Caki2 (cell line): ENCODE data around the gene KRTAP8-1. TPM values are rescaled to one million over a fixed set of nuclear protein-coding genes. Genes with fewer than 3 reads are reported as not detected.

ENCODE experiments used
- DNase-seq: peaks from one replicate; pipeline ENCODE4 v3.0.0-alpha.2; 2015; ENCODE audit warnings: low read depth
- in situ Hi-C: cut with HindIII; loops from 2 replicates; pipeline ENCODE4 v1.10.0; 2016; ENCODE audit warnings: low sequenced_read_pairs, low pct_unique_long_range_greater_than_20kb, mixed read lengths
- total RNA-seq: library from RNA; depleted of rRNA; stranded (reverse); fragments of >200 nt; shearing (Covaris generic); gene quantifications from 2 replicates; pipeline ENCODE4 v1.2.3, GENCODE V29; 2014; ENCODE audit warnings: low replicate concordance; rRNA removed

KRTAP8-1 gene
- total RNA-seq, result not detected in 2 replicates

DNA sequence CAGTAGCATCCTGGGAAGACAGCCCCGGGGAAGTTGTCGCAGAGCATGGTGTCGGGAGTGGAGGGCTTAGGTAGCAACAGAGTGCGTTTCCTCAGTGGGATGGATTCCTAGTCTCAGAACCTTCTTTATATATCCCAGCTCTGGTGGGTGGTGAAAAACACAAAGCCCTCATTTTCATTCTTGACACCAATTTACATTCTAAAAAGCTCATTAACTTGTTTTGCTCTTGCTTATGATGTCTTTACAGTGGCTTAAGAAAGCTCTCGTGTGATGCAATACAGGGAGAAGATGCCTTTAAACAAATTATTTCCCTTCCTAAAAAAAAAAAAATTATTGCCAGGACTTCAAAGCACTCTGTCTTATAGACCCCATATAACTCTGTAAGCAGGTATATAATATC is at the start of gene KRTAP8-1:
Gene KRTAP8-1, minus strand, starts transcription at position 101 of the 400 bp plus-strand sequence. Its CDS starts 54 bp downstream, at position 47.
- in situ Hi-C loops, result no loop called here
- no peak for DNase-seq

DNA sequence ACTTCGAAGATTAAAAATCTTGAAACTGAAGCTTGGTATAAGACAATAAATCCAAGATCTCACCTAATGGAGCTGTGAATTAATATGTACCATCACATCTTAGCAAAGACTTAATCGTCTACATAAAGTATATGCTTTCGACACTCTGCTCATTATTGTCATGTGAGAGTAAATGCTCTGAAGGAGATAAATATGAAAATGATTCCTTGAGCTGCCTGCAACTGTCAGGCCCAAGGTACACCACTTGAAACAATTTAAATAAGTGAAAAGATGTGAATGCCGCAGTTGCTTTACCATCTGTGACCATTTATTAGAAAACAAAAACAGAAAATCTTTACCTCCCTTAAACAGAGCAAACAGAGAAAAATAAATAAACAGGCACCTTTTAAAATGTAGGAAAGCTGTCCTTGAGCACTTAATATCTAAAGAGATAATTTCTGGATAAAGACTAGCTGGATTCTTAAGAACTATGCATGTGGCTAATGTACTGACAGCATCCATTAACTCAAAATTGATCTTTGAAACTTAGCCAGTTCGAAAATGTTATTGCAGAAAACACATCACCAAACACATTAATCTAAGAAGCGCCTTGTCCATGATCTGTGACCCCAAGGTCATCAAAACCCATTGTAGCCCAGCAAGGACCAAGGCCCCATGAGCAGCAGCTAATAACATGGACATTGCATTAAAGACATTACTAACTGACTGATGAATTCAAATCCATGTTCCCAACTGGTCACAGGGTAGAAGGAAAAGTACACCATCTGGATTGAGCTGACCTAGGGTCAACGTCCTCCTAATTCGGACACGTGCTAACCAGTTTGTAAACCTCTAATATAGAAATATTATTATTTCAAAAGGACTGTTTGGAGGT is 34.8 kb upstream of the KRTAP8-1 start:
- in situ Hi-C loops, result no loop called here
- no peak for DNase-seq

DNA sequence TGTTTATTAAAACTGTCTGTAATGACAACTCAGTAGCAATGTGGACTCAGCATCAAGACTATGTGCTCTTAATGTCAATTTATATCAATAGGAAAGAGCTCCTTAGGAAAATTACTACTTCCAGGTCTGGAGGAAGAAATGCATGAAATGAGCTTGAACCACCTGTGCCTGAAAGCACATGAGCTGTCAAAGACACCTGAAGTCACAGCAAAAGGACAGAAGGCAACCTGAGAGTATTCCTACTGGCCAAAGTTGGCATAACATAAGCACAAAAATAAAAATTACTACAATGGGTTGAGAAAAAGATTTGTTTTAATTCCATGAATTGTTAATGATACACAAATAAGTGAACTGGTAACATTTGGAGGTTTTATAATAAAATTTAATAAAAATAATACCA is 29.9 kb upstream of the KRTAP8-1 start:
- in situ Hi-C loops, result no loop called here

GRCh38 chr21:30839304-30839703 is 26.2 kb upstream of the KRTAP8-1 start:
- DNase-seq, result peak; percentile 28
- in situ Hi-C loops, result no loop called here

More for the DNA sequence above, 29.9 kb upstream of the KRTAP8-1 start:
- no peak for DNase-seq

GRCh38 chr21:30838536-30838935 is 25.5 kb upstream of the KRTAP8-1 start:
- DNase-seq, result no peak
- in situ Hi-C loops, result no loop called here

- in situ Hi-C loops, result no loop called here
- DNase-seq, result no peak
Observed at GRCh38 chr21:30831194-30831765, 18.2 kb upstream of the KRTAP8-1 start.

DNA sequence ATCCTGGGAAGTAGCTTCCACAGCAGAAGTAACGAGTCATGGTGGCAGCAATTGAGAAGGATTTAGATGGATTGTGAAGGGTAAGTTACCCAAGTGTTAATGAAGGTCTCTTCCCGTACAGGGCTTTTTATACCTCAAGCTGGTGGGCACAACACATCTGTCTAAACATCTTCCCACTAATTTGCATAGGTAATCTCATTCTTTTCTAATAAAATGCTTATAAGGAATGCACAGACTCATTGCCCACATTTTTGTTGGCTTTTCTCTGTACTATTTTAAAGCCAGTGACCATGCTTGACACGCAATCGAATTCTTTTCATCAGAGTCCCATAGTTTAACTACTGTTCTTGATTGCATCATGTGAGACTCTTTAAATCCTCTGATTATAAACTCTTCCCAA is 16.6 kb upstream of the KRTAP8-1 start, which contains the start of gene KRTAP7-1:
Gene KRTAP7-1, minus strand, starts transcription at position 101 of the 400 bp plus-strand sequence. Its CDS starts 61 bp downstream, at position 40.
- no peak for DNase-seq
- in situ Hi-C loops, result no loop called here

- DNase-seq, result no peak
- in situ Hi-C loops, result no loop called here
Observed at GRCh38 chr21:30818837-30819610, 6.0 kb upstream of the KRTAP8-1 start.

DNA sequence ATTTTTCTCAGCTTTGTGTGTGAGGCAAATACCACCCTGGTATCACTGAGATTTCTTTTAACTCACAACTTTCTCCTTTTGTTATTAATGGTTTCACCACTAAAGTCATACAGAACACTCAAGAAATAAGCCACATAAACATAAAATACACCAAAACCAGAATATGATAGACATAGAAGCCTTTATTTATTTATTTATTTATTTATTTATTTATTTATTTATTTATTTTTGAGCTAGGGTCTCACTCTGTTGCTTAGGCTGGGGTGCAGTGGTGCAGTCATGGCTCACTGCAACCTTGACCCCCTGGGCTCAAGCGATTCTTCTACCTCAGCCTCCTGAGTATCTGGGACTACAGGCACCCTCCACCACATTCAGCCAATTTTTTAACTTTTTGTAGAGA is 12.5 kb downstream of the KRTAP8-1 start:
- DNase-seq, result no peak
- in situ Hi-C loops, result no loop called here

- in situ Hi-C loops, result no loop called here
- DNase-seq, result no peak
Observed at GRCh38 chr21:30793581-30794314, 19.3 kb downstream of the KRTAP8-1 start.

DNA sequence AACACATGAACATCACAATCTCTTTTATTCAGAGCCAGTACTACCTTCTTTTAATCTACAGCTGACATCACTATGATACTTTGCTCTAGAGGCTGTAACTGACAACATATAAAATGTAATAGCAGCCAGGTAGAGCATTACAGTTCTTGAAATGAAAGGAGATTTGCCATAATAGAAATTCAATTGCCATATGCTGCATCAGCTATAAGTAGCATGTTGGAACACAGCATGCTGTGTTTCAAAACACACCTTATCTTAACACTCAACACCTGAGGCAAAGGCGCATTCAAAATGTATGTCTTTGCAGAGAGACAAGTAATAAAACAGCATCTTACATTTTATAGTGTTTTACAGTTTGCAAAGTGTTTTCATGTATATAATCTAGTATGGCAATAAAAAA is 33.8 kb downstream of the KRTAP8-1 start:
- in situ Hi-C loops, result no loop called here
- no peak for DNase-seq

GRCh38 chr21:30769724-30770431 is 43.2 kb downstream of the KRTAP8-1 start:
- DNase-seq, result peak; percentile 32
- in situ Hi-C loops, result no loop called here

Other genes starting within 250 kb of the KRTAP8-1 start
- gene KRTAP22-2, start 222.9 kb downstream of the KRTAP8-1 start, total RNA-seq, result not detected in 2 replicates
- not detected in 2 replicates for gene KRTAP6-3, start 220.8 kb downstream of the KRTAP8-1 start, total RNA-seq
- gene KRTAP6-2, start 214.4 kb downstream of the KRTAP8-1 start, total RNA-seq, result not detected in 2 replicates
- gene KRTAP22-1, start 212.2 kb downstream of the KRTAP8-1 start, total RNA-seq, result not detected in 2 replicates
- gene KRTAP6-1, start 199.3 kb downstream of the KRTAP8-1 start, total RNA-seq, result not detected in 2 replicates
- not detected in 2 replicates for gene KRTAP20-1, start 196.8 kb downstream of the KRTAP8-1 start, total RNA-seq
- not detected in 2 replicates for gene KRTAP20-4, start 192.6 kb downstream of the KRTAP8-1 start, total RNA-seq
- gene KRTAP20-2, start 178.1 kb downstream of the KRTAP8-1 start, total RNA-seq, result not detected in 2 replicates
- not detected in 2 replicates for gene KRTAP20-3, start 170.4 kb downstream of the KRTAP8-1 start, total RNA-seq
- gene KRTAP21-3, start 94.5 kb downstream of the KRTAP8-1 start, total RNA-seq, result not detected in 2 replicates
- not detected in 2 replicates for gene KRTAP21-2, start 66.0 kb downstream of the KRTAP8-1 start, total RNA-seq
- gene KRTAP21-1, start 57.8 kb downstream of the KRTAP8-1 start, total RNA-seq, result not detected in 2 replicates
- gene KRTAP7-1, start 16.5 kb upstream of the KRTAP8-1 start, total RNA-seq, result not detected in 2 replicates
- gene KRTAP11-1, start 68.3 kb upstream of the KRTAP8-1 start, total RNA-seq, result not detected in 2 replicates
- gene KRTAP19-8, start 225.2 kb upstream of the KRTAP8-1 start, total RNA-seq, result not detected in 2 replicates